DOHH2 (cell line): Measurements from ENCODE around the gene PIP5K1A.
A peak's percentile ranks its signal among the peaks of the same experiment; 100 is the strongest.

ENCODE experiments used
- H3F3A ChIP-seq: fragments of 200-600 bp; sonication (generic), shearing (Covaris generic); 2 replicates; pipeline ENCODE4 v1.6.0; 2016; ENCODE audit warnings: antibody characterized with exemption, mild to moderate bottlenecking; ENCODE audit not compliant: control insufficient read depth, insufficient read depth
- H3K27ac ChIP-seq: fragments of 200-600 bp; sonication (generic); 2 replicates; pipeline ENCODE4 v1.5.1; 2014; ENCODE audit warnings: low read depth, mild to moderate bottlenecking, low read length, moderate library complexity
- H3K27me3 ChIP-seq: fragments of 200-600 bp; sonication (generic); 2 replicates; pipeline ENCODE4 v1.6.1; 2014; ENCODE audit warnings: mild to moderate bottlenecking, low read length, mixed read lengths; ENCODE audit not compliant: control insufficient read depth
- H3K36me3 ChIP-seq: fragments of 200-600 bp; sonication (generic); 2 replicates; pipeline ENCODE4 v1.6.1; 2014; ENCODE audit warnings: mild to moderate bottlenecking, low read length, moderate library complexity, mixed read lengths; ENCODE audit not compliant: control insufficient read depth
- H3K4me1 ChIP-seq: fragments of 200-600 bp; sonication (generic); 2 replicates; pipeline ENCODE4 v1.6.1; 2014; ENCODE audit warnings: mild to moderate bottlenecking, low read length, mixed read lengths; ENCODE audit not compliant: control insufficient read depth
- H3K4me2 ChIP-seq: fragments of 200-600 bp; sonication (generic); 2 replicates; pipeline ENCODE4 v1.6.0; 2014; ENCODE audit warnings: mild to moderate bottlenecking, low read length, moderate library complexity
- H3K4me3 ChIP-seq: fragments of 200-600 bp; sonication (generic); 2 replicates; pipeline ENCODE4 v1.5.1; 2014; ENCODE audit warnings: mild to moderate bottlenecking, low read length, mixed read lengths
- H3K79me2 ChIP-seq: fragments of 200-600 bp; sonication (generic); 2 replicates; pipeline ENCODE4 v1.6.1; 2014; ENCODE audit warnings: mild to moderate bottlenecking, low read length, mixed read lengths; ENCODE audit not compliant: control insufficient read depth
- H3K9me2 ChIP-seq: fragments of 200-600 bp; sonication (generic); replicated peaks from 2 replicates; pipeline ENCODE4 v1.6.1; 2014; ENCODE audit warnings: mild to moderate bottlenecking, low read length, mixed read lengths; ENCODE audit not compliant: control insufficient read depth
- H3K9me3 ChIP-seq: fragments of 200-600 bp; sonication (generic); 2 replicates; pipeline ENCODE4 v1.6.1; 2014; ENCODE audit warnings: antibody characterized with exemption, low read length, mixed read lengths; ENCODE audit not compliant: control insufficient read depth, insufficient read depth
- H4K20me1 ChIP-seq: fragments of 200-600 bp; sonication (generic); 2 replicates; pipeline ENCODE4 v1.6.0; 2014; ENCODE audit warnings: low read depth, mild to moderate bottlenecking, antibody characterized with exemption, low read length, moderate library complexity; ENCODE audit not compliant: control insufficient read depth, insufficient read depth
- EZH2phosphoT487 ChIP-seq: fragments of 200-600 bp; sonication (generic); IDR thresholded peaks from 2 replicates; pipeline ENCODE4 v1.6.1; 2017; ENCODE audit warnings: borderline replicate concordance, mild to moderate bottlenecking, antibody characterized with exemption, low read length, moderate library complexity, mixed read lengths
- TF ChIP-seq, protein P1 (sequence below): fragments of 200-600 bp; sonication (generic); IDR thresholded peaks from one replicate; pipeline ENCODE4 v1.5.1; 2014; ENCODE audit warnings: antibody characterized with exemption, mild to moderate bottlenecking, low read depth, low read length; ENCODE audit not compliant: poor library complexity, severe bottlenecking

PIP5K1A gene

DNA sequence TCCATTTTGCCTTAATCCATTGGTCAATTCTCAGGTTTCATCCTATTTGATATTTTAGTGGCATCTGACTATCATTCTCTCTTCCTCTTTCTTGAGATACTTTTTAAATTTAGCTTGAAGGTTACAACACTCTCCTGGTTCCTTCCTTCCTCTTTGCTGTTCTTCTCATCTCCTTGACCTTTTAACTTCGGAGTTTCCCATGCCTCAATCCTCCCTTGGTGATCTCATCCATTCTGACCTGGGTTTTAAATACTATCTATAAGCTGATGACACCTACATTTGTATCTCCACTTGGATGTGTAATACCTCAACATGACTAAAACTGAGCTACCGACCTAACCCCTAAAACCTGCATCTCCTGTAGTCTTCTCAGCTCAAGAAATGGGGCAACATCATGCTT lies 78.9 kb downstream of the PIP5K1A start:
- Histone ChIP-seq H4K20me1 (no peaks in the 10 kb centered on the region), H3K36me3 (peaks cover 7% of the 10 kb centered on the region), H3K4me1 (peaks cover 22% of the 10 kb centered on the region), H3K27ac (peak overlapping the region; percentile 22; the same call in 1 of the 2 replicates), H3K27me3 (no peaks in the 10 kb centered on the region), H3K4me2 (peak overlapping the region; percentile 67), H3K79me2 (peaks cover 4% of the 10 kb centered on the region), H3K9me3 (no peaks in the 10 kb centered on the region), H3K4me3 (peak overlapping the region; percentile 40), H3K9me2 (no peaks in the 10 kb centered on the region), H3F3A (0 out of 2 replicates have a peak, but pooled peaks cover 6% of the 10 kb centered on the region)
- TF ChIP-seq, protein P1, sequence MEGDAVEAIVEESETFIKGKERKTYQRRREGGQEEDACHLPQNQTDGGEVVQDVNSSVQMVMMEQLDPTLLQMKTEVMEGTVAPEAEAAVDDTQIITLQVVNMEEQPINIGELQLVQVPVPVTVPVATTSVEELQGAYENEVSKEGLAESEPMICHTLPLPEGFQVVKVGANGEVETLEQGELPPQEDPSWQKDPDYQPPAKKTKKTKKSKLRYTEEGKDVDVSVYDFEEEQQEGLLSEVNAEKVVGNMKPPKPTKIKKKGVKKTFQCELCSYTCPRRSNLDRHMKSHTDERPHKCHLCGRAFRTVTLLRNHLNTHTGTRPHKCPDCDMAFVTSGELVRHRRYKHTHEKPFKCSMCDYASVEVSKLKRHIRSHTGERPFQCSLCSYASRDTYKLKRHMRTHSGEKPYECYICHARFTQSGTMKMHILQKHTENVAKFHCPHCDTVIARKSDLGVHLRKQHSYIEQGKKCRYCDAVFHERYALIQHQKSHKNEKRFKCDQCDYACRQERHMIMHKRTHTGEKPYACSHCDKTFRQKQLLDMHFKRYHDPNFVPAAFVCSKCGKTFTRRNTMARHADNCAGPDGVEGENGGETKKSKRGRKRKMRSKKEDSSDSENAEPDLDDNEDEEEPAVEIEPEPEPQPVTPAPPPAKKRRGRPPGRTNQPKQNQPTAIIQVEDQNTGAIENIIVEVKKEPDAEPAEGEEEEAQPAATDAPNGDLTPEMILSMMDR = no peak
- TF ChIP-seq EZH2phosphoT487 = no peak

DNA sequence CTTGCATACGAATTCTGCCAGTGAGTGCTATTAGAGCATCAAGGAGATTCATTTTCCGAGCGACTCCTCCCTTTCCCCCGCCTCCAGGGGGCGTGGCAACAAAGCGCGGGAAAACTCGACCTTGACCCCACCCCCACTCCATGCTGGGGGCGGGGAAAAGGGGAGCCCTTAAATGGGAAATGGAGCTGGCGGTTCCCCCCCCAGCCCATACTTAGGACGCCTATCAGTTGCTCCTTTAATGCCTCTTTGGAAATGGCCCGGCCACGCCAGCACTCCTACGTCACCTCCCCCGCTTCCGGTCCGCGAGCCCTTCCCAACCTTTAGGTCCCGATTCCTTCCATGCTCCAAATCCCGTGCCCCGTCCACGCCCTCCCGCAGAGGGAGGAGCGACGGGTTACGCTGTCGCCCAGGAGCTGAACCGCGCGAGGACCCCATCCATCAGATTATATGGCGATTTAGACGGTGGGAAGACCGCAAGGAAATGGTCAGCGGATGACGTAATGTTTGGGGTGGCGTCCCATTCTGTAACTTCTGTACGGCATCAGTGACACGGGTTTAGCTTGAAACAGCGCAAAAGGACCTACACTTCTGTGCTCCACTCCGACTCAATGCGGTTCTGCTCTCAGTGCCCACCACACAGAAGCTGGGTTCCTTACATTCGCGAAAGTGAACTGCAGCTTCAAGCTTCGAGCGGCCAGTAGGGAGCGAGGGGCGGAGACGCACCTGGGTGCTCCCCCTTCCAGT lies 83.0 kb downstream of the PIP5K1A start:
- no peak for TF ChIP-seq EZH2phosphoT487
- TF ChIP-seq, protein P1 = no peak
- Histone ChIP-seq H3K9me3 (no peaks in the 10 kb centered on the region), H3K27me3 (no peaks in the 10 kb centered on the region), H3K9me2 (no peaks in the 10 kb centered on the region), H3K4me2 (peak overlapping the region; percentile 87), H3K36me3 (peaks cover 27% of the 10 kb centered on the region), H3K79me2 (peaks cover 40% of the 10 kb centered on the region), H3K4me3 (peak overlapping the region; percentile 95), H3K27ac (peak overlapping the region; percentile 92), H3K4me1 (peaks cover 37% of the 10 kb centered on the region), H4K20me1 (no peaks in the 10 kb centered on the region), H3F3A (0 out of 2 replicates have a peak, but pooled peaks cover 6% of the 10 kb centered on the region)

DNA sequence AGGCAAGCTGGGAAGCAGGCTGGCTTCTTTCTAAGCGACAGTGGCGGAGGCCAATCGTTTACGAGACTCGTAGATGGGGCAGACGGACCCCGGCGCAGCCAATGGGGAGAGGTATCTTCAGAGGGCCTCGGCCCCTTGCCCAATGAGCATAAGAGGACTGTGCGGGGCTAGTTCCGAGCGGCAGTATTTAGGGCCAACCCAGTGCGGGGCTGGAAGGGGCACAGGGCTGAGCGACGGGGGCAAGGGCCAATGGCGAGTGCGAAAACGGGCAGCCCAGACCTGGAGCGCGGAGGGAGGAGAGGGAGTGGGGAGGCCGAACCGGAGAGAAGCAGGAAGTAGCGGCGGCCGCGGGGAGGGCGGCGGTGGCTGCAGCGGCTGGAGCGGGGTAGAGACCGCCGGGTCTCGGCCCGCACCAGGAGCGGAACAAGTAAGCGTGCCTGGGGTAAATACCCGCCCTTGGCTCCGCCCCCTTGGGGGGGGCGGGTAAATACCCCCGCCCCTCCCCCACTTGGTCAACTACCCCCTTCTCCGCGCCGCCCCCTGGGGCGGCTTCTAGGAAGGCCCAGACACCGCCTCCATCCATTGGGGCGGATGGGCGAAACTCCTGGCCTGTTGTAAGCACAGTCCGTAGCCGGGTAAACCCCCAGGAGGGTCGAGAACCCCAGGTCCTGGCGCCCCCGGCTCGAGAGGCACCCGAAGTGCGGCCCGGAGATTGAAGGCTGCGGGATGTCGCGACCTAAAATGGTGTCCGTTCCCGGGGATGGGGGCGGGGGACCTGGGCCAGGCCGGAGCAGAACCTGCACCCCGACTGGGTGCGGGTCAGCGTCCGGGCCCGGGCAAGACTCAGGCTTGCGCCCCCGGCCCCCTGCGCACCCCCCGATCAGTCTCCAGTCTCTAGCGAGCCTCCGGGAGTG lies 83.9 kb downstream of the PIP5K1A start, which contains the start of gene ZNF687:
Gene ZNF687 (plus strand): TSS at position 331 of the 914 bp plus-strand sequence. CDS start 3,993 bp downstream, outside the sequence.
- Histone ChIP-seq H3K27ac (peak within 1 kb of the TSS; percentile 92), H3F3A (0 out of 2 replicates have a peak, but pooled peaks cover 6% of the 10 kb centered on the region), H3K9me2 (no peaks in the 10 kb centered on the region), H3K79me2 (peaks cover 46% of the 10 kb centered on the region), H3K36me3 (peaks cover 34% of the 10 kb centered on the region), H4K20me1 (no peaks in the 10 kb centered on the region), H3K4me2 (peak within 1 kb of the TSS; percentile 87), H3K9me3 (no peaks in the 10 kb centered on the region), H3K27me3 (no peaks in the 10 kb centered on the region), H3K4me3 (peak within 1 kb of the TSS; percentile 95), H3K4me1 (peaks cover 29% of the 10 kb centered on the region)
- TF ChIP-seq, protein P1 = no peak
- no peak for TF ChIP-seq EZH2phosphoT487
